Gastrocnemius medialis (tissue), 4 donors: Measurements from ENCODE around the gene ZBTB20.

ENCODE experiments used
- POLR2A ChIP-seq, 2 donors: fragments of 450-650 bp; IDR thresholded peaks; one replicate each; pipeline ENCODE4 v1.6.1; 2017; ENCODE audit warnings: antibody characterized with exemption in 2 of 2, mild to moderate bottlenecking in 2 of 2, moderate library complexity in 2 of 2
- TF ChIP-seq, protein P1 (sequence below), 5 experiments: fragments of 450-650 bp in 3 of 5; fragments of 200-600 bp in 2 of 5; sonication (generic) in 2 of 5; IDR thresholded peaks in 4 of 5; conservative IDR thresholded peaks in 1 of 5; 1 replicate in 4 of 5; 2 replicates in 1 of 5; pipeline ENCODE4 v1.5.1; 2016 to 2019; ENCODE audit warnings: antibody characterized with exemption in 5 of 5, mild to moderate bottlenecking in 3 of 5, moderate library complexity in 3 of 5

DNA sequence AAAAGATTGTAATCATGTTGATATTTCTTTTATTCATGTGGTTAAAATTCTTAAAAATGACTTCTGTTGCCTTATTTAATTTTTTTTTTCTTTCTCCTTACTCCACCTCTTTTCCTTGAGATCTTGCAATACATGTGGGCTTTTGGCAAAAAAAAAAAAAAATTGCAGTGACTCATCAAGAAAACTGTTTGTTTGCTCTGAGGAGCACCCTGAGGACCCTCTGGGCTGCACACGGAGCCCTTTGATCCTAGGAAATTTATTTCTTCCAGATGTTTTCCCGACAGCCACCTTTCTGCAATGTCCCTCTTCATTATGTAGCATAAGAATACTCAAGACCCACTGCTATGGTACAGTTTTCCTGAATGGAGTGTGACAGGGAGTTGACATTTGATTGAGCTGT is 371.7 kb downstream of the ZBTB20 start:
- TF ChIP-seq, protein P1, sequence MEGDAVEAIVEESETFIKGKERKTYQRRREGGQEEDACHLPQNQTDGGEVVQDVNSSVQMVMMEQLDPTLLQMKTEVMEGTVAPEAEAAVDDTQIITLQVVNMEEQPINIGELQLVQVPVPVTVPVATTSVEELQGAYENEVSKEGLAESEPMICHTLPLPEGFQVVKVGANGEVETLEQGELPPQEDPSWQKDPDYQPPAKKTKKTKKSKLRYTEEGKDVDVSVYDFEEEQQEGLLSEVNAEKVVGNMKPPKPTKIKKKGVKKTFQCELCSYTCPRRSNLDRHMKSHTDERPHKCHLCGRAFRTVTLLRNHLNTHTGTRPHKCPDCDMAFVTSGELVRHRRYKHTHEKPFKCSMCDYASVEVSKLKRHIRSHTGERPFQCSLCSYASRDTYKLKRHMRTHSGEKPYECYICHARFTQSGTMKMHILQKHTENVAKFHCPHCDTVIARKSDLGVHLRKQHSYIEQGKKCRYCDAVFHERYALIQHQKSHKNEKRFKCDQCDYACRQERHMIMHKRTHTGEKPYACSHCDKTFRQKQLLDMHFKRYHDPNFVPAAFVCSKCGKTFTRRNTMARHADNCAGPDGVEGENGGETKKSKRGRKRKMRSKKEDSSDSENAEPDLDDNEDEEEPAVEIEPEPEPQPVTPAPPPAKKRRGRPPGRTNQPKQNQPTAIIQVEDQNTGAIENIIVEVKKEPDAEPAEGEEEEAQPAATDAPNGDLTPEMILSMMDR (IDR thresholded peaks at IDR 0.05 in 4 of 5, conservative IDR thresholded peaks at IDR 0.05 in 1 of 5) = no peak
- TF ChIP-seq POLR2A (IDR thresholded peaks at IDR 0.05) = no peak
